Body of pancreas (tissue), 4 donors: Measurements from ENCODE around the gene CST7.

Experiments used
- POLR2A ChIP-seq, 3 donors: fragments of 450-650 bp; IDR thresholded peaks; one replicate each; pipeline ENCODE4 v1.6.1; 2016; ENCODE audit warnings: antibody characterized with exemption in 3 of 3, mild to moderate bottlenecking in 2 of 3
- TF ChIP-seq, protein P1 (sequence below), 7 experiments: fragments of 450-650 bp in 4 of 7; fragments of 200-600 bp in 3 of 7; sonication (generic) in 3 of 7; IDR thresholded peaks; one replicate each; pipeline ENCODE4 v1.5.1; 2016 to 2019; ENCODE audit warnings: antibody characterized with exemption in 7 of 7

- TF ChIP-seq POLR2A (IDR thresholded peaks at IDR 0.05): no peak
- TF ChIP-seq, protein P1, sequence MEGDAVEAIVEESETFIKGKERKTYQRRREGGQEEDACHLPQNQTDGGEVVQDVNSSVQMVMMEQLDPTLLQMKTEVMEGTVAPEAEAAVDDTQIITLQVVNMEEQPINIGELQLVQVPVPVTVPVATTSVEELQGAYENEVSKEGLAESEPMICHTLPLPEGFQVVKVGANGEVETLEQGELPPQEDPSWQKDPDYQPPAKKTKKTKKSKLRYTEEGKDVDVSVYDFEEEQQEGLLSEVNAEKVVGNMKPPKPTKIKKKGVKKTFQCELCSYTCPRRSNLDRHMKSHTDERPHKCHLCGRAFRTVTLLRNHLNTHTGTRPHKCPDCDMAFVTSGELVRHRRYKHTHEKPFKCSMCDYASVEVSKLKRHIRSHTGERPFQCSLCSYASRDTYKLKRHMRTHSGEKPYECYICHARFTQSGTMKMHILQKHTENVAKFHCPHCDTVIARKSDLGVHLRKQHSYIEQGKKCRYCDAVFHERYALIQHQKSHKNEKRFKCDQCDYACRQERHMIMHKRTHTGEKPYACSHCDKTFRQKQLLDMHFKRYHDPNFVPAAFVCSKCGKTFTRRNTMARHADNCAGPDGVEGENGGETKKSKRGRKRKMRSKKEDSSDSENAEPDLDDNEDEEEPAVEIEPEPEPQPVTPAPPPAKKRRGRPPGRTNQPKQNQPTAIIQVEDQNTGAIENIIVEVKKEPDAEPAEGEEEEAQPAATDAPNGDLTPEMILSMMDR (IDR thresholded peaks at IDR 0.05): no peak
These were observed 56.6 kb downstream of the CST7 start for GRCh38 chr20:25005661-25006060.
